MCF 10A (cell line): Measurements from ENCODE around the gene FAF1. TPM values are rescaled to one million over a fixed set of nuclear protein-coding genes. Genes with fewer than 3 reads are reported as not detected.
"Not testable (repeated sequence)": the region's sequence is repeated elsewhere in the genome, so short reads cannot be mapped to it uniquely, and the experiment has no call there.

Experiments
- BruUV-seq: library from RNA; stranded (reverse); fragments of 400-500 nt; replicated peaks from 2 replicates; lab custom pipeline; 2021; lab: Mats Ljungman, UMichigan
- CTCF ChIA-PET: fragments of 300-600 bp; sonication (Branson Sonifier 250); formaldehyde crosslinking; extraction: SDS; loops from one replicate; lab custom pipeline; 2021; ENCODE audit warnings: antibody characterized with exemption, inconsistent platforms; lab: Yijun Ruan, JAX
- POLR2A ChIA-PET: fragments of 300-600, 350-650 bp; sonication (Branson Sonifier 250); formaldehyde crosslinking; extraction: SDS; loops from one replicate; lab custom pipeline; 2020; ENCODE audit warnings: antibody characterized with exemption, inconsistent platforms; lab: Yijun Ruan, JAX
- DNase-seq: peaks from one replicate; pipeline ENCODE4 v3.0.0-alpha.2; 2018; ENCODE audit not compliant: unreplicated experiment
- H3K27ac Mint-ChIP-seq: one replicate; pipeline ENCODE4 v1.8.0; 2022; ENCODE audit warnings: mild to moderate bottlenecking, low read depth, mixed read lengths; ENCODE audit not compliant: unreplicated experiment
- H3K27me3 Mint-ChIP-seq: one replicate; pipeline ENCODE4 v1.8.0; 2022; ENCODE audit warnings: mixed read lengths; ENCODE audit not compliant: insufficient read depth, unreplicated experiment
- H3K36me3 Mint-ChIP-seq: one replicate; pipeline ENCODE4 v1.8.0; 2022; ENCODE audit warnings: mild to moderate bottlenecking, moderate library complexity, mixed read lengths; ENCODE audit not compliant: insufficient read depth, unreplicated experiment
- H3K4me1 Mint-ChIP-seq: one replicate; pipeline ENCODE4 v1.8.0; 2022; ENCODE audit warnings: mixed read lengths; ENCODE audit not compliant: insufficient read depth, unreplicated experiment
- H3K4me3 Mint-ChIP-seq: one replicate; pipeline ENCODE4 v1.8.0; 2022; ENCODE audit warnings: mild to moderate bottlenecking, moderate library complexity, mixed read lengths; ENCODE audit not compliant: unreplicated experiment
- H3K9me3 Mint-ChIP-seq: one replicate; pipeline ENCODE4 v1.8.0; 2022; ENCODE audit warnings: mixed read lengths; ENCODE audit not compliant: unreplicated experiment
- CTCF ChIP-seq: fragments of 200-600 bp; IDR thresholded peaks from one replicate; pipeline ENCODE4 v1.8.0; 2022; ENCODE audit warnings: antibody characterized with exemption, mild to moderate bottlenecking; ENCODE audit not compliant: unreplicated experiment
- intact Hi-C: fragments of 100-400 bp; cut with micrococcal nuclease; formaldehyde crosslinking; loops from 2 replicates; pipeline ENCODE4 v1.14.1; 2022
- total RNA-seq: library from RNA; stranded (reverse); gene quantifications from 2 replicates; pipeline ENCODE4 v1.2.3, GENCODE V29; 2022

The FAF1 gene
- total RNA-seq, 1 experiment from 2014 or later: 93.2 TPM

GRCh38 chr1:50959303-50959912, 659 bp downstream of the FAF1 start:
- intact Hi-C loops: no loop called here
- no peaks in the 10 kb centered on the region for H3K9me3 Mint-ChIP-seq
- no peaks in the 10 kb centered on the region for H3K27me3 Mint-ChIP-seq
- POLR2A ChIA-PET: interaction anchor here (0.9 to 5.5 kb wide), 11 partner anchors 9 to 277 kb away, joined by 3 to 124 read pairs (median 8); partner anchors contain the start of genes CDKN2C and RNF11
- no peak for TF ChIP-seq CTCF
- peak overlapping the region; percentile 1 for H3K27ac Mint-ChIP-seq
- H3K4me1 Mint-ChIP-seq: peaks cover 11% of the 10 kb centered on the region
- CTCF ChIA-PET: interaction anchor here (0.6 to 1.3 kb wide), 5 partner anchors 10 to 672 kb away, joined by 3 to 5 read pairs (median 3); no protein-coding TSS in a partner anchor
- H3K4me3 Mint-ChIP-seq: peak overlapping the region; percentile 76
- H3K36me3 Mint-ChIP-seq: no peaks in the 10 kb centered on the region
- peak; percentile 54 for DNase-seq
- no TSS peak for BruUV-seq

- POLR2A ChIA-PET: no interaction called here
- no peak overlapping the region for H3K27ac Mint-ChIP-seq
- intact Hi-C loops: no loop called here
- no peaks in the 10 kb centered on the region for H3K36me3 Mint-ChIP-seq
- DNase-seq: no peak
- H3K9me3 Mint-ChIP-seq: no peaks in the 10 kb centered on the region
- no peak overlapping the region for H3K4me3 Mint-ChIP-seq
- no peaks in the 10 kb centered on the region for H3K27me3 Mint-ChIP-seq
- no peak for TF ChIP-seq CTCF
- H3K4me1 Mint-ChIP-seq: peaks cover 6% of the 10 kb centered on the region
- BruUV-seq: no TSS peak
- CTCF ChIA-PET: interaction anchor here (0.6 to 0.9 kb wide), 4 partner anchors 175 to 231 kb away, joined by 3 to 4 read pairs (median 3); no protein-coding TSS in a partner anchor
These were observed 5.0 kb downstream of the FAF1 start for GRCh38 chr1:50955116-50955515.

GRCh38 chr1:50952566-50952965, 7.5 kb downstream of the FAF1 start:
- H3K4me3 Mint-ChIP-seq, CTCF ChIA-PET, H3K4me1 Mint-ChIP-seq, H3K9me3 Mint-ChIP-seq, H3K27ac Mint-ChIP-seq, DNase-seq, intact Hi-C loops, H3K36me3 Mint-ChIP-seq, BruUV-seq, POLR2A ChIA-PET, H3K27me3 Mint-ChIP-seq: not testable (repeated sequence)

- BruUV-seq: no TSS peak
- no peak overlapping the region for H3K4me3 Mint-ChIP-seq
- no peaks in the 10 kb centered on the region for H3K27me3 Mint-ChIP-seq
- no peak for TF ChIP-seq CTCF
- ChIA-PET POLR2A (interaction anchor here (0.5 to 1.2 kb wide), 4 partner anchors 9 to 285 kb away, joined by 3 to 4 read pairs (median 4); partner anchors contain the start of genes FAF1 and RNF11), CTCF (interaction anchor here (0.6 to 2.1 kb wide), 7 partner anchors 8 to 286 kb away, joined by 3 to 5 read pairs (median 3); partner anchors contain the start of gene RNF11)
- no peaks in the 10 kb centered on the region for H3K9me3 Mint-ChIP-seq
- H3K27ac Mint-ChIP-seq: no peak overlapping the region
- intact Hi-C loops: no loop called here
- no peak for DNase-seq
- H3K36me3 Mint-ChIP-seq: no peaks in the 10 kb centered on the region
- H3K4me1 Mint-ChIP-seq: no peaks in the 10 kb centered on the region
These were observed 9.7 kb downstream of the FAF1 start for GRCh38 chr1:50950396-50950795.
